Common myeloid progenitor, CD34-positive (primary cell): ENCODE results near the gene DOK1.

Source experiments
- CTCF ChIA-PET: fragments of 350-600 bp; sonication (Branson Sonifier 250); formaldehyde crosslinking; loops from one replicate; lab custom pipeline; 2021; ENCODE audit warnings: antibody characterized with exemption; lab: Charles Lee
- POLR2A ChIA-PET: fragments of 350-600 bp; sonication (Branson Sonifier 250); formaldehyde crosslinking; loops from one replicate; lab custom pipeline; 2021; ENCODE audit warnings: antibody characterized with exemption; lab: Charles Lee
- DNase-seq, 3 donors: peaks; one replicate each; pipeline versions ENCODE4 v3.0.0 to v3.0.0-alpha.2; 2013
- H3K27ac ChIP-seq, 2 experiments: 1 replicate in 1 of 2; 2 replicates in 1 of 2; pipeline ENCODE4 v1.7.0; 2013; ENCODE audit warnings: inconsistent platforms in 2 of 2, low read length in 2 of 2, mild to moderate bottlenecking in 2 of 2, low read depth in 1 of 2, moderate library complexity in 1 of 2; ENCODE audit not compliant: severe bottlenecking in 2 of 2, insufficient read depth in 1 of 2, poor library complexity in 1 of 2
- H3K27me3 ChIP-seq, 5 experiments: replicated peaks in 2 of 5; 1 replicate in 3 of 5; 2 replicates in 2 of 5; pipeline versions ENCODE4 v1.6.1 to v1.7.0; 2013; ENCODE audit warnings: low read length in 4 of 5, mild to moderate bottlenecking in 2 of 5, moderate library complexity in 2 of 5, inconsistent platforms in 1 of 5; ENCODE audit not compliant: insufficient read depth in 5 of 5, control insufficient read depth in 4 of 5
- H3K36me3 ChIP-seq, 4 experiments: 1 replicate in 2 of 4; 2 replicates in 2 of 4; pipeline versions ENCODE4 v1.6.1 to v1.7.0; 2013; ENCODE audit warnings: low read length in 3 of 4, control low read depth in 1 of 4, mild to moderate bottlenecking in 1 of 4; ENCODE audit not compliant: control insufficient read depth in 4 of 4, insufficient read depth in 4 of 4
- H3K4me1 ChIP-seq, 4 experiments: 1 replicate in 3 of 4; 2 replicates in 1 of 4; pipeline versions ENCODE4 v1.6.1 to v1.7.1; 2013; ENCODE audit warnings: low read length in 3 of 4, mild to moderate bottlenecking in 3 of 4, control low read depth in 1 of 4, inconsistent platforms in 1 of 4, moderate library complexity in 1 of 4; ENCODE audit not compliant: control insufficient read depth in 4 of 4, insufficient read depth in 4 of 4; ENCODE audit errors: control extremely low read depth in 1 of 4
- H3K4me3 ChIP-seq, 7 experiments: 1 replicate in 4 of 7; 2 replicates in 3 of 7; pipeline versions ENCODE4 v1.5.1 to v1.7.0; 2013; ENCODE audit warnings: mild to moderate bottlenecking in 7 of 7, low read length in 6 of 7, moderate library complexity in 6 of 7, inconsistent platforms in 2 of 7, low read depth in 2 of 7, control low read depth in 1 of 7; ENCODE audit not compliant: insufficient read depth in 4 of 7, control insufficient read depth in 1 of 7; ENCODE audit errors: extremely low read depth in 1 of 7
- H3K9me3 ChIP-seq, 5 experiments: 1 replicate in 4 of 5; 2 replicates in 1 of 5; pipeline versions ENCODE4 v1.6.1 to v1.7.1; 2013; ENCODE audit warnings: low read length in 4 of 5, mild to moderate bottlenecking in 2 of 5, inconsistent platforms in 1 of 5, low read depth in 1 of 5, moderate library complexity in 1 of 5; ENCODE audit not compliant: control insufficient read depth in 4 of 5, insufficient read depth in 2 of 5; ENCODE audit errors: control extremely low read depth in 1 of 5
- WGBS: methylation state at CpG from one replicate; pipeline ENCODE4 v1.1.5; 2013; ENCODE audit not compliant: insufficient coverage; 5-methylcytosine and 5-hydroxymethylcytosine counted together

The DOK1 gene

GRCh38 chr2:74537140-74537539 is 17.4 kb upstream of the DOK1 start:
- Histone ChIP-seq H3K4me3 (no peak overlapping the region), H3K27me3 (no peaks in the 10 kb centered on the region), H3K9me3 (no peaks in the 10 kb centered on the region), H3K36me3 (peaks cover 6 to 29% (median 19%) of the 10 kb centered on the region in 4 experiments), H3K27ac (no peak overlapping the region), H3K4me1 (peaks cover 19 to 48% (median 24%) of the 10 kb centered on the region in 4 experiments)
- ChIA-PET CTCF (interaction anchor here (13.7 kb wide), 1 partner anchor 50 kb away, joined by 210 read pairs; no protein-coding TSS in a partner anchor), POLR2A (no interaction called here)
- no peak for DNase-seq
- WGBS: 97% methylated on average over 3 of the region's 4 CpGs

GRCh38 chr2:74538881-74539339 is 15.6 kb upstream of the DOK1 start:
- CTCF ChIA-PET: interaction anchor here (0.8 to 13.7 kb wide), 12 partner anchors 14 to 74 kb away, joined by 3 to 210 read pairs (median 5); partner anchors contain the start of genes CCDC142, MOGS and TTC31
- H3K36me3 ChIP-seq: peaks cover 0 to 13% (median 4%) of the 10 kb centered on the region in 4 experiments
- no peak overlapping the region for H3K27ac ChIP-seq
- DNase-seq: peak in 2 of 3 donors; percentile 76 to 77
- peak overlapping the region in 5 of 7 experiments; percentile 10 to 58 (median 44) for H3K4me3 ChIP-seq
- POLR2A ChIA-PET: interaction anchor here (0.6 to 2.0 kb wide), 5 partner anchors 9 to 1646 kb away, joined by 3 to 9 read pairs (median 3); partner anchors contain the start of genes AUP1, DOK1, HTRA2 and LOXL3
- H3K4me1 ChIP-seq: peaks cover 19 to 53% (median 24%) of the 10 kb centered on the region in 4 experiments
- WGBS: 20% methylated on average over 5 of the region's 7 CpGs
- no peaks in the 10 kb centered on the region for H3K9me3 ChIP-seq
- no peaks in the 10 kb centered on the region for H3K27me3 ChIP-seq

- H3K27me3 ChIP-seq: no peaks in the 10 kb centered on the region
- no peak overlapping the region for H3K27ac ChIP-seq
- peaks cover 19 to 46% (median 24%) of the 10 kb centered on the region in 4 experiments for H3K4me1 ChIP-seq
- ChIA-PET POLR2A (no interaction called here), CTCF (interaction anchor here (1.0 to 13.7 kb wide), 6 partner anchors 10 to 46 kb away, joined by 3 to 210 read pairs (median 5); no protein-coding TSS in a partner anchor)
- no peak for DNase-seq
- 100% methylated on average over 5 of the region's 5 CpGs for WGBS
- peaks cover 0 to 3% (median 0%) of the 10 kb centered on the region in 4 experiments for H3K36me3 ChIP-seq
- no peak overlapping the region for H3K4me3 ChIP-seq
- H3K9me3 ChIP-seq: no peaks in the 10 kb centered on the region
Observed at GRCh38 chr2:74540291-74540690, 14.2 kb upstream of the DOK1 start.

GRCh38 chr2:74542978-74543377 is 11.5 kb upstream of the DOK1 start:
- Histone ChIP-seq H3K36me3 (no peaks in the 10 kb centered on the region), H3K4me3 (no peak overlapping the region), H3K27ac (no peak overlapping the region), H3K9me3 (no peaks in the 10 kb centered on the region), H3K27me3 (no peaks in the 10 kb centered on the region), H3K4me1 (peaks cover 18 to 35% (median 22%) of the 10 kb centered on the region in 4 experiments)
- CTCF ChIA-PET: interaction anchor here (0.6 to 5.1 kb wide), 5 partner anchors 8 to 45 kb away, joined by 3 to 50 read pairs (median 4); no protein-coding TSS in a partner anchor
- WGBS: 86% methylated on average over 1 of the region's 1 CpG
- POLR2A ChIA-PET: no interaction called here
- DNase-seq: no peak

GRCh38 chr2:74544634-74545033 is 9.9 kb upstream of the DOK1 start:
- Histone ChIP-seq H3K4me1 (peaks cover 6 to 34% (median 19%) of the 10 kb centered on the region in 4 experiments), H3K9me3 (no peaks in the 10 kb centered on the region), H3K27me3 (no peaks in the 10 kb centered on the region), H3K27ac (no peak overlapping the region), H3K4me3 (no peak overlapping the region), H3K36me3 (no peaks in the 10 kb centered on the region)
- ChIA-PET POLR2A (no interaction called here), CTCF (interaction anchor here (0.8 to 5.1 kb wide), 9 partner anchors 10 to 62 kb away, joined by 3 to 50 read pairs (median 3); partner anchors contain the start of genes CCDC142 and TTC31)
- WGBS: 90% methylated on average over 3 of the region's 3 CpGs
- no peak for DNase-seq

- POLR2A ChIA-PET: no interaction called here
- H3K4me1 ChIP-seq: peaks cover 6 to 39% (median 22%) of the 10 kb centered on the region in 4 experiments
- WGBS: 97% methylated on average over 3 of the region's 3 CpGs
- no peak overlapping the region for H3K27ac ChIP-seq
- no peaks in the 10 kb centered on the region for H3K36me3 ChIP-seq
- H3K4me3 ChIP-seq: no peak overlapping the region
- DNase-seq: no peak
- H3K9me3 ChIP-seq: no peaks in the 10 kb centered on the region
- H3K27me3 ChIP-seq: no peaks in the 10 kb centered on the region
- CTCF ChIA-PET: interaction anchor here (1.1 to 5.1 kb wide), 5 partner anchors 12 to 63 kb away, joined by 4 to 50 read pairs (median 6); partner anchors contain the start of genes CCDC142 and TTC31
Observed at GRCh38 chr2:74546004-74546403, 8.5 kb upstream of the DOK1 start.
